Gastrocnemius medialis (tissue), 4 donors: ENCODE data around the gene CATSPER1.

Experiments used
- POLR2A ChIP-seq, 2 donors: fragments of 450-650 bp; IDR thresholded peaks; one replicate each; pipeline ENCODE4 v1.6.1; 2017; ENCODE audit warnings: antibody characterized with exemption in 2 of 2, mild to moderate bottlenecking in 2 of 2, moderate library complexity in 2 of 2
- TF ChIP-seq, protein P1 (sequence below), 5 experiments: fragments of 450-650 bp in 3 of 5; fragments of 200-600 bp in 2 of 5; sonication (generic) in 2 of 5; IDR thresholded peaks in 4 of 5; conservative IDR thresholded peaks in 1 of 5; 1 replicate in 4 of 5; 2 replicates in 1 of 5; pipeline ENCODE4 v1.5.1; 2016 to 2019; ENCODE audit warnings: antibody characterized with exemption in 5 of 5, mild to moderate bottlenecking in 3 of 5, moderate library complexity in 3 of 5

DNA sequence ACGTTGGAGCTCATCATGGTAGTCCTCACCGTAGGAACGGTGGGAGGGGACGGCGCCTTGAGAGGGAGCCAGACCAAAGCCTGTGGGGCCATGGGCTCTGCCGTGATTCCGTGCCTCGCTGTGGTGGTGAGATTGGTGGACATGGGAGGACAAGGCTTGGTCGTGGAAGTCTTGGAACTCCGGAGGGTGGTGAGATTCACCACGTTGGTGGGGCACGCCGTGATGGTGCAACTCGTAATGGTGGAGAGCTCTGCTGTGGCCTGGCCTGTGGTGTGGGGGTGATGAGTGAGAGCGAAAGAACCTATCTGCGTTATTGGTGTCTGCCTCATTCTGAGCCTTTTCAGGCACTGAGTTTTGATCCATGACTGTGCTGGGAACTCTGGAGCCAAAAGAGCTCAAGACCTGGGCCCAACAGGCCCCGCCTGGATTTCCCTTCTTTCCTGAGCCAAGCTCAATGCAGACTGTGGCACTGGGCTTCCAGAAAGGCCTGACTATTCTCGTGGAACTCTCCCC is at the start of gene CATSPER1:
- TF ChIP-seq, protein P1, sequence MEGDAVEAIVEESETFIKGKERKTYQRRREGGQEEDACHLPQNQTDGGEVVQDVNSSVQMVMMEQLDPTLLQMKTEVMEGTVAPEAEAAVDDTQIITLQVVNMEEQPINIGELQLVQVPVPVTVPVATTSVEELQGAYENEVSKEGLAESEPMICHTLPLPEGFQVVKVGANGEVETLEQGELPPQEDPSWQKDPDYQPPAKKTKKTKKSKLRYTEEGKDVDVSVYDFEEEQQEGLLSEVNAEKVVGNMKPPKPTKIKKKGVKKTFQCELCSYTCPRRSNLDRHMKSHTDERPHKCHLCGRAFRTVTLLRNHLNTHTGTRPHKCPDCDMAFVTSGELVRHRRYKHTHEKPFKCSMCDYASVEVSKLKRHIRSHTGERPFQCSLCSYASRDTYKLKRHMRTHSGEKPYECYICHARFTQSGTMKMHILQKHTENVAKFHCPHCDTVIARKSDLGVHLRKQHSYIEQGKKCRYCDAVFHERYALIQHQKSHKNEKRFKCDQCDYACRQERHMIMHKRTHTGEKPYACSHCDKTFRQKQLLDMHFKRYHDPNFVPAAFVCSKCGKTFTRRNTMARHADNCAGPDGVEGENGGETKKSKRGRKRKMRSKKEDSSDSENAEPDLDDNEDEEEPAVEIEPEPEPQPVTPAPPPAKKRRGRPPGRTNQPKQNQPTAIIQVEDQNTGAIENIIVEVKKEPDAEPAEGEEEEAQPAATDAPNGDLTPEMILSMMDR (IDR thresholded peaks at IDR 0.05 in 4 of 5, conservative IDR thresholded peaks at IDR 0.05 in 1 of 5): no peak
- no peak for TF ChIP-seq POLR2A (IDR thresholded peaks at IDR 0.05)
